HG03095 (cell line): Measurements from ENCODE around the gene BNC2.

Experiments
- ATAC-seq: cut with Tn5 transposase; IDR thresholded peaks from one replicate; pipeline ENCODE4 v1.9.1; 2021; ENCODE audit warnings: moderate library complexity; ENCODE audit not compliant: unreplicated experiment

The BNC2 gene

DNA sequence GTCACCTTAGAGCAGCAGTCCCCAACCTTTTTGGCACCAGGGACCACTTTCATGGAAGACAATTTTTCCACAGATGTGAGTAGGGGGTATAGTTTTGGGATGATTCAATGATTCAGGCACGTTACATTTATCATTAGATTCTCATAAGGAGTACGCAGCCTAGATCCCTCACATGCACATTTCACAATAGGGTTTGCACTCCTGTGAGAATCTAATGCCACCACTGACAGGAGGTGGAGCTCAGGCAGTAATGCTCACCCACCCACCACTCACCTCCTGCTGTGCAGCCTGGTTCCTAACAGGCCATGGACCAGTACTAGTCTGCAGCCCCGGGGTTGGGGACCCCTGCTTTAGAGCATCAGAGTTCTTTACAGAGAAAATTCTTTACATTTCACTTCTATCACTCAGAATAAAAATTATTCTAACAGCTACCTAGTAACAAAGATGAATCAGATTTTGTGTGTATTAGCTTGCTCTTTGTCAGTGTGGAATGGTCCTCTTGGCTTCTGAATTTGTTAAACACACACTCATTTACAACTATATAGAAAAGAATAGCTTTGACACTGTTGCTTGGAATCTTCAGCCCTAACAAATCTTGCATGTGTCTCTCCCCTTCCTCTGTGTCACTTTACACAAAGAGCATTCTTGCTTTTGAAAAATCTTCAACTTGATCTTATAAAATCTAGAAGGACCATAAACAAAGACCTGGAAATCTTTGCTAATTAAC lies 438.6 kb downstream of the BNC2 start:
- no peak for ATAC-seq

- no peak for ATAC-seq
Measured at GRCh38 chr9:16429671-16430070, 440.8 kb downstream of the BNC2 start.

- no peak for ATAC-seq
Measured at GRCh38 chr9:16427873-16428427, 442.5 kb downstream of the BNC2 start.

- ATAC-seq: no peak
Measured at GRCh38 chr9:16426716-16427115, 443.8 kb downstream of the BNC2 start.

- no peak for ATAC-seq
Measured at GRCh38 chr9:16425562-16426231, 444.8 kb downstream of the BNC2 start.

GRCh38 chr9:16422114-16422513 lies 448.4 kb downstream of the BNC2 start:
- no peak for ATAC-seq

GRCh38 chr9:16421532-16421931 lies 448.9 kb downstream of the BNC2 start:
- ATAC-seq: no peak

GRCh38 chr9:16419124-16419523 lies 451.3 kb downstream of the BNC2 start:
- ATAC-seq: no peak

GRCh38 chr9:16418721-16419120 lies 451.7 kb downstream of the BNC2 start:
- no peak for ATAC-seq

GRCh38 chr9:16417749-16418148 lies 452.7 kb downstream of the BNC2 start:
- no peak for ATAC-seq

DNA sequence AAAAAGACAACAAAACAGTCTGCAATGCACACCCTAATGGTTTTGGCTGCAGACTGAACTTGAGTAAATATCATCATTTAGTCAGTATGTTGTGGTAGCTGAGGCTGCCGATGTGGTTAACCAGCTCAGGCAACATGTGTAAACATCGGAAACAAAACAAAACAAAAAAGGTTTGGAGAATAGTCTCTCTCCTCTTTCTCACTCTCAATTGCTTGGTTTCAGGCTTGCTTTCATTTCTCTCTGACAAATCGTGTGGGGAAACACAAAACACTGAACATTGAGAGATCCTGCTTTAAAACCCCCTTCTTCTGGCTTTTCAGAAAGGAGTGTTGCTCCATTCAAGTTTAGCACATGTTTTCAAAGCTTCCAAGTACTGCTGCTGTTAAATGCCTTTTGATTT lies 453.3 kb downstream of the BNC2 start:
- no peak for ATAC-seq

GRCh38 chr9:16414451-16414850 lies 456.0 kb downstream of the BNC2 start:
- ATAC-seq: no peak

DNA sequence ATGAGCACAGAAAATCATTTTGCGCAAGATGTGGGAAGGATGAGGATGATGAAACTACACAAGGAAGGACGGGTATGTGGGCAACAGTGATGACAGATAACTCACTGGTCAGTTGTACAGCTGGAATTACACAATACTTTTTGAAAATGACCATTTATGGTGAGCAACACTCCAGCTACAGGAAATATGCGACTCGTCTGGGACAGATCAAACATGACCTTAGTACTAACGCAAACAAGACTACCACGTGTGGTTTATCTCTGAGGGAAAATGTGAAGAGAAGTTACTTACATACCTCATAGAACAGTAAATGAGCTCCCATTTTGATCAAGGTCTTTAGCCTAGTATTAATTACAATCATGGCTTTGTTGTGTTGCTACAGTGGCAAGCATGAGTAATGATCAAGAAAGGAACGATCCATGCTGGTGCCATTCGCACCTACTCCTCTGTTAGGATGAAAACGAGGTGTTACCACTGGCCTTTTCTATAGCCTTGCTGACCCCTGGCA lies 456.9 kb downstream of the BNC2 start:
- ATAC-seq: no peak

- no peak for ATAC-seq
Measured at GRCh38 chr9:16412740-16413139, 457.7 kb downstream of the BNC2 start.

GRCh38 chr9:16411311-16411710 lies 459.2 kb downstream of the BNC2 start:
- ATAC-seq: no peak

DNA sequence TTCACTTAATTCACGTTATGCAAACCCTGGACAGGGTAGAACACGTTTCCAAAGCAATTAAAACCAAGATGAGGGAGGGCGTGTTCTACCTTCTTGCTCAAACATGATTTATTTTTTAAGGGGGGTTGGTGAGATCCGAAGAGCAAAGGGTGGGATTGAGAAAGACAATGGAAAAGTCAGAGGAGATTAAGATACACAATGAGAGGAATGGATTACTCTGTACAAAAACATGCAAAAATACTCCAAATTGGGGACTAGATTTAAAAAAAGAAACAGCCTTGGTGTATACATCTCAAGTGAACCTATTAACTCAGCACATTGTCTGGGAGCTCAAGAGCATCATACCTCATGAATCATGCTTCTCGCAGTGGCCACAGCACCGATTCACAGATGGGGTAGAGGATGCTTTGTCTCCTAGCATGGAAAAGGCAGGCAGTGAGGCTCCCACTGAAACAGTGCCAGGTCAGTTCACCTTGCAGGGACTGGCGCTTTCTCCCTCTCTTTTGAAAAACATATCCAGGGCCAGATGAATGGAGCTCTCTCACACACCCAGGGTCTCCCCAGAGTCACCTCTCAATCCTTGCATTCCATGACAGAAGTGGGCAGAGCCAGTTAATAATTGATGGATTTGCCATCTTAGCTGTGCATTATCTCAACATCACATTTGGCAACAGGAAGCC lies 459.7 kb downstream of the BNC2 start:
- no peak for ATAC-seq

DNA sequence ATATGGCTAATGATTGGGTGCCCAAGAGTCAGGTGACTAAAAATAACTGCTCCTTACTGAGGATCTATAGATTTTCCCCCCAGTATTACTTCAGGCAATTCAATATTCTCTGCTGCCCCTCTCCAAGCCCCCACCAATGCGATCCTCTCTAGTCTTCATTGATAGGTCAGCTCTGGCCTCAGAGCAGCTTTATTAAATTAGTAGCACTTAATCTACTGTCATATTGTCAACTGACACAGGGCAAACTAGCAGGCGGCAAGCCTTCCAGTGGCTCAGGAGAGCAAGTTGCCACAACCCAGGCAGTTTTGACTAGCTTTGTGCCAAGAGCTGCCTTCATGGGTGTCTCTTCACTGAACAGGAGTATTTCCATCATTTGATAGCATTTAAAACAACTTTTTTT lies 462.9 kb downstream of the BNC2 start:
- no peak for ATAC-seq

DNA sequence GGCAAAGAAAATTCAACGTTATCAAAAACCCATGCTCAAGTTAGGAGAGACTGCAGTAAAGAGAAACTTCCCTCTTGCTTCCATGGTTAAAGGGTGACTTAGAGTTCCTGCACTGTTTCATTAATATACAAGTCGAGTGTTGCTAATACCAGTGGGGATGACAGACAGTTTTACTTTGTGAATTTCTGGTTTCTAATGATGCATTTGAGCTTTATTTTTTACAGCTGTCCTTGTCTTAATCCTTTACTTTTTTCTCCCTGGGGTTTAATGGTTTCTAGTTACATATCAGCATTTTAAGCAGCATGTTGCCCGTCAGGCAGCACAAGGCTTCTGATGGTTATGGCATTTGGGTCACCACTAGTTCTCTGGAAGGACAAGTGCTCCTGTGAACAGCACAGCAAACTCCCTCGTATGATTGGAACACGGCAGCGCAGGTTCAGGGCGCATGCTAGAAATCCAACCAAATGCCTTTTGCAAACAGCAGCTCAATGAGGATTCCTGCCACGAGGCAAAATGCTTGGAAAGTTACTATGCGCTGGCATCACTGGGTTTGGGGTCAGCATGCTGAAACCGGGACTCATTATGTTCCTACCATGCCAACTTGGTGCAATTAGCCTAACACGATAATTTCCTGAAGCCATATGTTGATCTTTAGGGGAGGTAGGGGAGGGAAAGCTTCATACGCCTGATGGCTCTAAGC lies 463.8 kb downstream of the BNC2 start:
- no peak for ATAC-seq

- no peak for ATAC-seq
Measured at GRCh38 chr9:16405421-16405820, 465.0 kb downstream of the BNC2 start.

- no peak for ATAC-seq
Measured at GRCh38 chr9:16401701-16402100, 468.8 kb downstream of the BNC2 start.

DNA sequence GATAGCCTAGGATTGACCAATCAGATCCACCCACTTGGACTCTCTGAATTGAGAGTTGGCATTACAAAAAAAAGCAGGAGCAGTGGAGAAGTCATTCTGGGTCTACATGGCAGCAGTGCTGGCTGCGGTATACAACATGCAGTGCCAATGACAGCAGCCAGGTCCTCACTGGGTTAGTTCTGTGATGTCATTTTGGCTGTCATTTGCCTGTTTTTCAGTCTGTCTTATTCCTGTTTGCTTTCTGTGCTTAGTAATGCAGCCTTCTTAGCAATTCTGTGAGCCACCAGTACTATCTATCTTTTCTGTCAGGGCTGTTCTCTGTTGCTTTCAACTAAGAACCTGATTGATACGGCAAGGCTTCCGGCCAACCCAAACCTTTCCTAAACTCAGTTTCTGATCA lies 471.8 kb downstream of the BNC2 start:
- no peak for ATAC-seq
